Astrocyte (in vitro differentiated cells and primary cell): ENCODE results near the gene ENPP4.

Source experiments
- EZH2 ChIP-seq: IDR thresholded peaks from 2 replicates; pipeline ENCODE4 v1.6.1; 2012; ENCODE audit warnings: mild to moderate bottlenecking, low read length, inconsistent platforms; ENCODE audit not compliant: insufficient read depth
- TF ChIP-seq, protein P1 (sequence below): IDR thresholded peaks from 2 replicates; pipeline ENCODE4 v1.5.1; 2011; ENCODE audit warnings: low read depth, mild to moderate bottlenecking, inconsistent platforms, low read length, moderate library complexity; ENCODE audit not compliant: insufficient read depth

- TF ChIP-seq, protein P1, sequence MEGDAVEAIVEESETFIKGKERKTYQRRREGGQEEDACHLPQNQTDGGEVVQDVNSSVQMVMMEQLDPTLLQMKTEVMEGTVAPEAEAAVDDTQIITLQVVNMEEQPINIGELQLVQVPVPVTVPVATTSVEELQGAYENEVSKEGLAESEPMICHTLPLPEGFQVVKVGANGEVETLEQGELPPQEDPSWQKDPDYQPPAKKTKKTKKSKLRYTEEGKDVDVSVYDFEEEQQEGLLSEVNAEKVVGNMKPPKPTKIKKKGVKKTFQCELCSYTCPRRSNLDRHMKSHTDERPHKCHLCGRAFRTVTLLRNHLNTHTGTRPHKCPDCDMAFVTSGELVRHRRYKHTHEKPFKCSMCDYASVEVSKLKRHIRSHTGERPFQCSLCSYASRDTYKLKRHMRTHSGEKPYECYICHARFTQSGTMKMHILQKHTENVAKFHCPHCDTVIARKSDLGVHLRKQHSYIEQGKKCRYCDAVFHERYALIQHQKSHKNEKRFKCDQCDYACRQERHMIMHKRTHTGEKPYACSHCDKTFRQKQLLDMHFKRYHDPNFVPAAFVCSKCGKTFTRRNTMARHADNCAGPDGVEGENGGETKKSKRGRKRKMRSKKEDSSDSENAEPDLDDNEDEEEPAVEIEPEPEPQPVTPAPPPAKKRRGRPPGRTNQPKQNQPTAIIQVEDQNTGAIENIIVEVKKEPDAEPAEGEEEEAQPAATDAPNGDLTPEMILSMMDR: no peak
- TF ChIP-seq EZH2: no peak
Observed at GRCh38 chr6:46080111-46080510, 49.7 kb upstream of the ENPP4 start.
